BE2C (cell line): ENCODE data around the gene SH3BP5L.

Experiments used
- DNase-seq: peaks from one replicate; pipeline ENCODE4 v3.0.0-alpha.2; 2020
- H3K27me3 ChIP-seq: fragments of 250-450 bp; sonication (Bioruptor Pico); 2 replicates; pipeline ENCODE4 v1.5.1; 2020; ENCODE audit warnings: mild to moderate bottlenecking
- H3K36me3 ChIP-seq: fragments of 250-450 bp; sonication (Bioruptor Pico); 2 replicates; pipeline ENCODE4 v1.5.1; 2020; ENCODE audit warnings: mild to moderate bottlenecking
- H3K4me1 ChIP-seq: fragments of 250-450 bp; sonication (Bioruptor Pico); 2 replicates; pipeline ENCODE4 v1.5.1; 2020
- H3K4me3 ChIP-seq: 2 replicates; pipeline ENCODE4 v1.5.1; 2011; ENCODE audit warnings: low read depth, low read length
- H3K9me3 ChIP-seq: fragments of 250-450 bp; sonication (Bioruptor Pico); 2 replicates; pipeline ENCODE4 v1.5.1; 2020
- TF ChIP-seq, protein P1 (sequence below): IDR thresholded peaks from 2 replicates; pipeline ENCODE4 v1.5.1; 2012; ENCODE audit warnings: mild to moderate bottlenecking, low read depth, low read length

The SH3BP5L gene

DNA sequence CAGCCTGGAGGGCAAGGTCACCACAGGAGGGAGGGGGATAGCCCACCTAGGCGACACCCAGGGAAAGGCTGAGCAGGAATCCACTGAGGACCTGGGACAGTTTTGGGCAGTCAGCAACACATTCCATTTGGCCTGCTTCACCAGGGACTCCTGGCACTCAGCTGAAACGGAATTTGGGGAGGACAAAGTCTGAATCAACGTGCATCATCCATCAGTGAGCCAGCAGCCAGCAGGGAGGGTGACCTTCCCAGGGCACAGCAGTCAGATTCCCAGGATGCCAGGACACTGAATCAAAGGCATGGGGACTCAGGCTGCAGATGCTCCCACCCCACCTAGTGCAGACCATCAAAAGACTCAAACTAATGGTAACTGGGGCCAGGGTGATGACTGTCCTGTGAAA is 4.6 kb downstream of the SH3BP5L start:
- H3K4me1 ChIP-seq: no peaks in the 10 kb centered on the region
- H3K36me3 ChIP-seq: peaks cover 48% of the 10 kb centered on the region
- no peaks in the 10 kb centered on the region for H3K9me3 ChIP-seq
- H3K4me3 ChIP-seq: no peak overlapping the region
- no peak for DNase-seq
- no peaks in the 10 kb centered on the region for H3K27me3 ChIP-seq
- TF ChIP-seq, protein P1, sequence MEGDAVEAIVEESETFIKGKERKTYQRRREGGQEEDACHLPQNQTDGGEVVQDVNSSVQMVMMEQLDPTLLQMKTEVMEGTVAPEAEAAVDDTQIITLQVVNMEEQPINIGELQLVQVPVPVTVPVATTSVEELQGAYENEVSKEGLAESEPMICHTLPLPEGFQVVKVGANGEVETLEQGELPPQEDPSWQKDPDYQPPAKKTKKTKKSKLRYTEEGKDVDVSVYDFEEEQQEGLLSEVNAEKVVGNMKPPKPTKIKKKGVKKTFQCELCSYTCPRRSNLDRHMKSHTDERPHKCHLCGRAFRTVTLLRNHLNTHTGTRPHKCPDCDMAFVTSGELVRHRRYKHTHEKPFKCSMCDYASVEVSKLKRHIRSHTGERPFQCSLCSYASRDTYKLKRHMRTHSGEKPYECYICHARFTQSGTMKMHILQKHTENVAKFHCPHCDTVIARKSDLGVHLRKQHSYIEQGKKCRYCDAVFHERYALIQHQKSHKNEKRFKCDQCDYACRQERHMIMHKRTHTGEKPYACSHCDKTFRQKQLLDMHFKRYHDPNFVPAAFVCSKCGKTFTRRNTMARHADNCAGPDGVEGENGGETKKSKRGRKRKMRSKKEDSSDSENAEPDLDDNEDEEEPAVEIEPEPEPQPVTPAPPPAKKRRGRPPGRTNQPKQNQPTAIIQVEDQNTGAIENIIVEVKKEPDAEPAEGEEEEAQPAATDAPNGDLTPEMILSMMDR: no peak

DNA sequence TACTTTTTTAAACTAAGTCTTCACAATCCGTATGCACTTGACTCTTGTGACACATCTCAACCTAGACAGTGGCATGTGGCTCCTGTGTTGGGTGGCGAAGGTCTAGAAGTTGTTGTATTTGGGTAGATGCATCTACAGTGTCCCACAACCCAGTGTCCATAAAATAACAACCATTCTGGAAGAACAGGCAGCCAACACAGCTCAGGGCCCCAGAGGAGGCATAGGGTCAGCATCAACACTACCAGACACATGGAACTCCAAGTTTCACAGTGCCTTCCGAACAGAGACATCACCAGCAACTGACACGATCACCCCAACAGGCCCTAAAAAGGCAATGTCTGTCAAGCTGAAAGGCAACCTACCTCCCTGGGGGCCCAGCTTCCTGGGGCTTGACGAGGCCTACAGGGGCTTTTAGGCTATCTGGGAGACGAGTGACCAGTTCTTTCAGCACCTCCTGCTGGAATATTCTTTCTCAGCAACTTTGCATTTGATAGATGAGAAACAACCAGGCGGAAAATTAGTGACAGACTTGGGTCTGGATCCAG is 5.6 kb downstream of the SH3BP5L start:
- no peak for DNase-seq
- H3K4me3 ChIP-seq: no peak overlapping the region
- H3K9me3 ChIP-seq: no peaks in the 10 kb centered on the region
- H3K4me1 ChIP-seq: no peaks in the 10 kb centered on the region
- TF ChIP-seq, protein P1: no peak
- H3K36me3 ChIP-seq: peaks cover 58% of the 10 kb centered on the region
- no peaks in the 10 kb centered on the region for H3K27me3 ChIP-seq

DNA sequence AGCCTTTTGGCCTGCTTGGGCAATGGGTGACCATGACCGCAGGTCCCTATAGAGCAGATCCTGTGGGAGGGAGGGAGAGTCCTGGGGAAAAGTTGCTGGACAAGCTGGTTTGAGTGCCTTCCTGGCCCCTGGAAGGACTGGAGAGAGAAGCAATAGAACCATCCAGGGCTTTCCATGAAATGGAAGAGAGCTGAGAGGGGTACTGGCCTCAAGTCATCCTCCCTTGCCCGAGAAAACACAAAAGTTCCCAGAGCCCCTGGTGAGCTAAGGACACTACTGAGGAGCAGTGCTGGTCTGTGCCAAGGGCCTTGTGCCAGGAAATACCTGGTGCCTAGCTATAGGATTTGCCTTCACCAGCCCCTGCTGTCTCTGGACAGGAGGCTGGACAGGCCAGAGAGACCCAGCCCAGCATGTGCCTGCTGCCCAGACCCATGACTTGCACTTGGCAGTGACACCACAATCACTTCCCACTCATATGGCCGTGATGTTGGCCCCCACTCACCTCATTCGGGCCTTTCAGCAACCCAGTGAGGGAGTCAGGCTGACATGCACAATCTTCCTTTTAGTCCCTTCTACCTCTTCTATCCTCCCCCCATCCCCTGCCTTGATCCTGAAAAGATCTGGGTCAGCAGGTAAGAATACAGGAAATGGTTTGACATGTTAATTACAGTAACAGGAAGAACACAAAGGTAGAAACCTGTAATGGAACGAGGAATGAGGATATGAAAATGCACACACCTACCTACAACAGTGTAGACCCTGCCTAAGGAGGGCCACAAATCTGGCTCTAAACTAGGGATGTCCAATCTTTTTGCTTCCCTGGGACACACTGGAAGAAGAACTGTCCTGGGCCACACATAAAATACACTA is 7.0 kb downstream of the SH3BP5L start:
- no peak for DNase-seq
- peaks cover 66% of the 10 kb centered on the region for H3K36me3 ChIP-seq

DNA sequence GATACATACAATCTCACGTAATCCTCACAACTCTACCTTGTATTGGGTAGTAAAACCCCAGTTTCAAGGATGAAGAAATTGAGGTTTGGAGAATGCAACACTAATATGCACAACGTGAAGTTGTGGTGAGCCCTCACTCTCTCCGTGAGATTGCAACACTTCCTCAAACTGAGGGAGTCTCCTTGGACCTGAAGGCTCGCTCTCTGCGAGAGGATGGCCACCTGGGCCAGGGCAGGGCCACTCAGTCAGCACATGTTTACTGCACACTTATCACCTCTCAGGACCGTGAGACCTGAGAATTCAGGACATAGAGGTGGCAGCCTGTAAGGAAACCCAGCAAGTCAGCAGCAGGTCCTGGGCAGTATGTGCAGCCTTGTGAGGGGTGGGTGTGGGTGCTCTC is 8.7 kb downstream of the SH3BP5L start:
- Histone ChIP-seq H3K4me1 (no peaks in the 10 kb centered on the region), H3K27me3 (no peaks in the 10 kb centered on the region), H3K9me3 (no peaks in the 10 kb centered on the region), H3K36me3 (peaks cover 63% of the 10 kb centered on the region), H3K4me3 (no peak overlapping the region)
- no peak for DNase-seq
- TF ChIP-seq, protein P1: no peak

More for the DNA sequence above, 7.0 kb downstream of the SH3BP5L start:
- H3K9me3 ChIP-seq: no peaks in the 10 kb centered on the region
- TF ChIP-seq, protein P1: no peak
- no peaks in the 10 kb centered on the region for H3K4me1 ChIP-seq
- no peaks in the 10 kb centered on the region for H3K27me3 ChIP-seq
- H3K4me3 ChIP-seq: no peak overlapping the region

DNA sequence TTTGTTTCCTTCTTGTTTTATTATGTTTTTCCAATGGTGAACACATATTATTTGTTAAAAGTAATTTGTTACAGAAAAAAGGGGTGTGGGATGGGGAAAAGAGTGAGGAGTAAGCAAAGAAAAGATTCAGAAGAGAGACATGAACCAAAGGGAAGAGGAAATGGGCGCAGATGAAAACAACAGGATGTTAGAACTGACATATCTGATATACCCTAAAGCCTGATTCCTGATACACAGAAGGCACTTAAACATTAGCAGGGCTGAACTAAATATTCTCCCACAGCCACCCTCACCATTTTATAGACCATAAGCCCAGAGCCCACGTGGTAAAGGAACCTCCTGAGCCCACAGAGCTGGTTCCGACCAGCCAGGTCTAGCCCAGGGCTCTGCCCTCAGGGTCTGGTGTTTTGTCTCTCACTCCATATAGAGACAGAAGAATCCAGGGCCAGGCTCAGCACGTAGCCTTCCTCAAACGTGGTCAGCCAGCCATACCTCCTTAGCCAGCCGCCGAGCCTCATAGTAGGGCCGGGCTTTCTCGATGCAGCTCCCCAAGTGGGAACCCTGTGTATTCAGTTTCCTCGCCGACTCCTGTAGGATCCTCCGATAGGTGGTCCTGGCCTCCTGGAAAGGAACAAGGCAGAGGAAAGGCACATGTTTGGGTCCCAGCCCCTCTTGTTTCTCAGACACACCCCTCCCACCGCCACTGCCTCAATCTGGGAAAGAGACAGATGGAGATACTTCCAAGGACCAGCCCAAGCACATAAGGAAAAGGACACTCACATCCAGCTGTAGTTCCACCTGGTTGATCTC is 9.5 kb downstream of the SH3BP5L start:
- no peaks in the 10 kb centered on the region for H3K4me1 ChIP-seq
- no peak for DNase-seq
- TF ChIP-seq, protein P1: no peak
- H3K9me3 ChIP-seq: no peaks in the 10 kb centered on the region
- H3K4me3 ChIP-seq: no peak overlapping the region
- H3K27me3 ChIP-seq: no peaks in the 10 kb centered on the region
- H3K36me3 ChIP-seq: peaks cover 62% of the 10 kb centered on the region
